ENCODE data around the gene DRD2.

The DRD2 gene

DNA sequence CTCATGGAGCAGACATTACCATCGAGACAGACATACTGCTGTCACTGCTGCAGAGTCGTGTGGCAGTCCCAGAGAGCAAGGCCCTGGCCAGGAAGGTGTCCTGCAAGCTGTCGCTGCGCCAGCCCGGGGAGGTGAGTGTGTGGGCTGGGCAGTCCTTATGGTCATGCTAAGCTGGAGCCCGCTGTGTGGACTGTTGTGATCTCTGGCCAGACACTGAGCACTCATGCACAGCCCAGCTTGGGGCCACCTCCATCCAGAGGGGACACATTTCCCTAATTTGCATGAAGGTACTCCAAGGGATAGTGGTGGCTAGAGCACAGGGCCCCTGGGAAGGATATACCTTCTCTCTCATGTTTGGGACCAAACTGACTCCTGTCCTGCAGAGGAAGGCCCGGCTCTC is 78.0 kb downstream of the DRD2 start:
- no peak for DNase-seq

- DNase-seq = no peak
Observed at GRCh38 chr11:113396690-113397089, 78.5 kb downstream of the DRD2 start.

DNA sequence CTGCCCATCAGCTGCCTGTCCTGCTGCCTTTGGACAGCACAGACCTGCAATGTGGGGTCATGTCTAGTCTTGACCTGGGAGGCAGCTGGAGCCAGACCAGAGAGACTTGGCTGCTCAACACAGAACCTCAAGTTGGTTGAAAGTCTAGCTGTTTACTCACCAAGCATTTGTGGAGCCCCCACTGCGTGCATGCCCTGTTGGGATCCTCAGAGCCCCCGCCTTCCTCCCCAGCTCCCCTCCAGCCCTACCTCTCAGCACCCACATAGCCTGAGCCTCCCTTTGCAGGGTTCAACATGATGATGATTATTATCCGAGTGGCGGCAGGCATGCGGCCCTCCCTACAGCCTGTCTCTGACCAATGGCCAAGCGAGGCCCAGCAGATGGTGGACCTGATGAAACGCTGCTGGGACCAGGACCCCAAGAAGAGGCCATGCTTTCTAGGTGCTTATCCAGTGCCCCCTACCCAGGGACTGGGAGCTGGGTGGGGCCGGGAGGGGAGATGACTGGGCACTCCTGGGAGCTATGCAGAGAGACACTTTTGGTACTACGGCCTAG is 79.3 kb downstream of the DRD2 start:
- no peak for DNase-seq

DNA sequence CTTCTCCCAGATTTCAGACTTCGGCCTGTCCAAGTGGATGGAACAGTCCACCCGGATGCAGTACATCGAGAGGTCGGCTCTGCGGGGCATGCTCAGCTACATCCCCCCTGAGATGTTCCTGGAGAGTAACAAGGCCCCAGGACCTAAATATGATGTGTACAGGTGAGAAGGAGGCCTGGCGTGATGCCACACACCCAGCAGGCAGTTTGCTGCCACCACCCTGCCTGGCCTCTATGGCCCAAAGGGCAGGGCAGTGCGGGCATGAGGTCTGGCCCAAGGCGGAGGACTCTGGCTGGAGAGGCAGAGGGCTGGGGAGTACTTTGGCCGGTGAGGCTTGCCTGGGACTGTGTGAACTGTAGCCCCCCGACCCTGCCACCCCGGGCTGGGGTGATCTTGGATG is 80.3 kb downstream of the DRD2 start:
- no peak for DNase-seq

DNA sequence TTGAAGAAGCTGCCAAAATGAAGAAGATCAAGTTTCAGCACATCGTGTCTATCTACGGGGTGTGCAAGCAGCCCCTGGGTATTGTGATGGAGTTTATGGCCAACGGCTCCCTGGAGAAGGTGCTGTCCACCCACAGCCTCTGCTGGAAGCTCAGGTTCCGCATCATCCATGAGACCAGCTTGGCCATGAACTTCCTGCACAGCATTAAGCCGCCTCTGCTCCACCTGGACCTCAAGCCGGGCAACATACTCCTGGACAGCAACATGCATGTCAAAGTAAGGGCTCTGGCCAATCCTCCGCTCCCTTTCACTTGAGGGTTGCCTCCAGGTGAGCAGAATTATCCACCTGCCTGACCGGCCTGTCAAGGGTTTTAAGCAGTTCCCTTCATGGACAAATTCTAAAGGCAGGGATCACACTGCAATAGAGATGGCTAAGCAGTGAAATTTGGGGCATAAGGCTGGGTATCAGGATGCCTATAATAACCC is 81.7 kb downstream of the DRD2 start:
- no peak for DNase-seq

DNA sequence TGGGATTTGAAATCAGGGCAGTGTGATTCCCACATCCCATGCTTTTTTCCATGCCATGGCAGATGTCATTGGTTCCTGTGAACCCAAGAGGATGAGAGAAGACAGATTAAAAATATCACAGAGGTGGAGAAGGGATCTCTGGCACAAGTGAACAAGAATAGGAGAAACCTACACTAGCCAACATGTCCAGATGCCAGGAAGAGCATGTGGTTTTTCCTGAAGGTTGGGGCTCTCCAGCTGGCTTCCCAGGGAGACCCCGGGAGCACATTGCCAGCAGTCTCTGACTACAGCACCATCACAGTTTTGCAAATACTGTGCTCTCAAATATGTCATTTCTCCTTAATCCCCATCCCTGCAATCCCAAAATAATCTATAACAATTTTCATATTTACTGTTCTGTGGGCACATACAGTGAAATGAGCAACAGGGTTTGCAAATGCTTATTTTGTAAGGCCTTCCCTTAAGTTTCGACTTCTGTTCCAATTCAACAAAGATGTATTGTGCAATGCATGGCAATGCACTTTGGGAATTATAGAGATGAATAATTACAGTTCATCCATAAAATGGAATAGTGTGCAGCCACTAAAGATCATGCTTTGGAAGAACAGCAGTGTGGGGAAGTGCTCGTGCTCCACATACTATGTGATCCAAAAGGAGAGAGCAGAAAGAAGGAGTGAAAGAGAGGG is 82.8 kb downstream of the DRD2 start:
- no peak for DNase-seq

DNA sequence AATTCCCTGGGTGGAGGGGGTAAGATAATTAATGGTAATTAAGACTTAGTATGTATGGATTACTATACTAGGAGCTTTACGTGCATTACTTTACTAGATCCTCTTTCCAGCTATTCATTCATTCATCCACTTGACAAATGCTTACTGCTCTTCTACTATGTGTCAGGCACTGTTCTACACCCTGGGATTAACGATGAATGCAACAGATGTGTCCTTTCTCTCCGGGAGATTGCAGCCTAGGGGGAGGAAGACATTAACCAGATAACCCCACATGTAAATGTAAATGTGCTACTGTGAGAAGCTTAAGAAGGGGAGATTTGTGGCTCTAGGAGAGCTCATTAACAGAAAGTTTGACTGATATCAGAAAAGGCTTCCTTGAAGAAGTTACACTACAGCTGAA is 85.9 kb downstream of the DRD2 start:
- DNase-seq = no peak

DNA sequence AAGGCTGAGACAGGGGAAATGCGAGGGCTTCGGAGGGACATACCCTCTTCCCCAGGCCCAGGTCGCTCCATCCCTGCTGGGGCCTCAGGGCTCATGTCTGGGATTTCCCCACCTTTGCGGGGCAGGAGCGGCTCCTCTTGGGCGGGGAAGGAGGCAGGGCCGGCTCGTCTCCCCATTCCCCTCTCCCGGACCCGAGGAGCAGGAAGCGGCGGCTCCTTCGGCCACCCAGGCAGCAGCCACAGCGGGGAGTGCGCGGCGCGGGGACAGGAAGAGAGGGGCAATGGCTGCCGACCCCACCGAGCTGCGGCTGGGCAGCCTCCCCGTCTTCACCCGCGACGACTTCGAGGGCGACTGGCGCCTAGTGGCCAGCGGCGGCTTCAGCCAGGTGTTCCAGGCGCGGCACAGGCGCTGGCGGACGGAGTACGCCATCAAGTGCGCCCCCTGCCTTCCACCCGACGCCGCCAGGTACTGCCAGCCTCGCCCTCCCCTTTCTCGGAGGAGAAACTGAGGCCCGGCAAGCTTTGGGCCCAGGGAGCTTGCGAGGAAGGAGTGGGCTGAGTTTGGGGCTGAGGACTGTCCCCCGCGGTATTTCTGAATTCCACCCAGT is 87.5 kb downstream of the DRD2 start, which contains the start of gene ANKK1:
TSS of gene ANKK1 (plus strand) at position 175 of the 607 bp plus-strand sequence. CDS start at position 281, 106 bp downstream.
- DNase-seq = no peak

- DNase-seq = no peak
Observed at GRCh38 chr11:113386866-113387265, 88.3 kb downstream of the DRD2 start.

GRCh38 chr11:113385749-113386148 is 89.4 kb downstream of the DRD2 start:
- no peak for DNase-seq

- DNase-seq = no peak
Observed at GRCh38 chr11:113384551-113384950, 90.6 kb downstream of the DRD2 start.

GRCh38 chr11:113382121-113382520 is 93.1 kb downstream of the DRD2 start:
- DNase-seq = no peak

GRCh38 chr11:113378692-113379091 is 96.5 kb downstream of the DRD2 start:
- DNase-seq = no peak

- no peak for DNase-seq
Observed at GRCh38 chr11:113377681-113378412, 97.4 kb downstream of the DRD2 start.

DNA sequence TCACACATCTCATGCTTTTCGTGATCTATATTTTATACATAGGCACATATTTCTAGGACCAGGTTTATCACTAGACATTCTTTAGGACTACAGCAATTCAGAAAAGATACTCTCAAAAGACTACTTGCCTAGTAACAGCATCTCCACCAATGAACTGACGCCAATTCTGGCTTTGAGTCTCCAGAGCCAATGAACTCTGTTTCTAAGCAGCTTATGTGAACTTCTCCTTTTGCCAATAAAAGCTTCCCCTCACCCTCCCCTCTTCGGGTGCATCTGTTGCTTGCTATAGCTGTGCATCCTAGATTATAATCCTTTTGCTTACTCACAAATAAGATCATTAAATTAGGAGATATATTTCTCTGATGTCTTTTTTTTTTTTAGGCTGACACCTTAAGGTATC is 99.0 kb downstream of the DRD2 start:
- no peak for DNase-seq

DNA sequence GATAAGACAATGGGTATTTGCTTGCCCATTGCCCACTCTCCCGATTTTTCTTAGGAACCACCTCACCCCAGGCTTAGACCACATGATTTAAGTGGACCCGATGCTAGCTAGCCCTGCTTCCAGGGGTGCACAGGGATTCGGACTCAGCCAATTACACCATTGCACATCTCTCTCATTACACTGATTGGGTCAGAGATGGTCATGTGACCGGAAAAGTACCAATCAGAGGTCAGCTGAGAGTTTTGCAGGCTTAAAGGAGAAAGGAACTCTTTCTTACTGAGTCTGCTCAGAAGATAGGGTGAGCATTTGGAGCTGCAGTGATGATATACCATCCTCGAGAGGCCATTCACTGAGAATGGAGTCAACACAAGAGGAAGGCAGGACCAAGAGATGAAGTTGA is 99.8 kb downstream of the DRD2 start:
- DNase-seq = no peak

DNA sequence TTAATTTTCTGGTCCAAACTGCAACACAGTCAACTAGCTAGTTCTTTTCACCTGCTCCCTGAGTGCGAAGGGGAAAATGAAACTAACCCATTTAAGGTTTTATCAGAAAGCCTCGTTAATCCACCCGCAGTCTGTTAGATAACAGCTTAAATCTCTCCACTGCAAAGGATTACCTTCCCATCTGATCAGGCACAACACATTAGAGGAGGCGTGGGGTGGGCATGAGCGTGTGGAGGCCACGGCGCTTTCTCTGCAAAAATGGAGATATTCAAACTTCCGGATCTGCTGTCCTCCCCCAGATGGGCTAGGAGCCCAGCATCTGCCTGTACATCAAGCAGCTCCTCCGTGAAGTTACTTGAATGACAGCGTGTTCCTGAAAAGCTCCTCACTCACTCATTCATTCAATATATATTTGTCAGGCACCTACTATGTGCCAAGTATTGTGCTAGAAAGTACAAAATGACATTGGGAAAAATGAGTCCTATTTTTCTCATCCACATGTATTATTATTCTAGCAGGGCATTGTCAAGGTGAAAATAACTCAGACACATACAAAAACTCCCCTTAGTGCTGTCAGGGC is 101.1 kb downstream of the DRD2 start:
- no peak for DNase-seq

- DNase-seq = no peak
Observed at GRCh38 chr11:113373306-113373705, 101.9 kb downstream of the DRD2 start.

DNA sequence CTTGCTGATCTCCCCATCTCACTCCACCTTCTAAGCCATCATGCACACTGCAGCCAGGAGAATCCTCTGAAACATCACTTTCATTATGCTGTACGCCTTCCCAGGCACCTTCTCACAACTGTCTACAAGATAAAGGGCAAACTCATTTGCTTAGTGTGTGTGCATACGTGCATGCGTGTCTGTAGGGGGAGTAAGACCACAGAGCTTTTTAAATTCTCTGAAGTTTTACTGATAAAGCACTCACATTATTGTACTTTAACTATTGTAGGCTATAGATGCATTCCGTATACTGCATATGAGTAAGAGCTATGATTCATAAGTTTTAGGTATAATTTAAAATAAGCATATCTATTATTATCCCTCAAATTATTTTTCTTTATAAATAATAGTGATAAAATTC is 102.9 kb downstream of the DRD2 start:
- DNase-seq = no peak

GRCh38 chr11:113370634-113371033 is 104.6 kb downstream of the DRD2 start:
- no peak for DNase-seq

GRCh38 chr11:113369411-113369810 is 105.8 kb downstream of the DRD2 start:
- DNase-seq = no peak

DNA sequence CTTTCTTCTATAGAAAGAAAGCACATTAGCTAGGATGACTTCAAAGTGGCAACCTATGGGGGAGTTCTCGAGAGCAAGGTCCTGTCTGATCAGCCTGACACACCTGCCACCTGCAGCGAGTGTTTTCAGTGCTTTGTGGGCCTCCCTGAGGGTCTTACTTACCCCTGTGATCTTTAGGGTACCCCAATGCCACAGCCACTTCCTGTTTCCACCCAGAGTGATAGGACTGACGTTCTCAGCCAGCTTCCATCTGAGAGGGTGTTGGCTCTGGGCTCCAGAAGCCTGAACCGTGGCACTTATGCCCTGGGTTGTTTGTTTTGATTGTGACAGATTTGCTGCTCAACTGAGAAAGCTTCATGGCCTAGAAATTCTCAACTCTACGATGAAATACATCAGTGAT is 109.3 kb downstream of the DRD2 start:
- peak; percentile 1 for DNase-seq

- DNase-seq = no peak
Observed at GRCh38 chr11:113363996-113364641, 111.1 kb downstream of the DRD2 start.

All from stimulated activated naive CD4-positive, alpha-beta T cell treated with Interleukin-2 at 50 U/mL for 16 hours (primary cell).